Ascending aorta (tissue), 2 donors: ENCODE results near the gene PSMD4. TPM values are rescaled to one million over a fixed set of nuclear protein-coding genes. Genes with fewer than 3 reads are reported as not detected.

ENCODE experiments used
- DNase-seq, 2 donors: peaks; one replicate each; pipeline ENCODE4 v3.0.0-alpha.2; 2019; ENCODE audit warnings: low spot score in 2 of 2
- H3K27ac ChIP-seq, 2 donors: fragments of 200-600 bp; sonication (generic); one replicate each; pipeline ENCODE4 v1.5.1; 2016 to 2017; ENCODE audit warnings: mild to moderate bottlenecking in 1 of 2
- H3K27me3 ChIP-seq: fragments of 200-600 bp; sonication (generic); one replicate; pipeline ENCODE4 v1.5.1; 2017
- H3K36me3 ChIP-seq, 2 donors: fragments of 200-600 bp; sonication (generic); one replicate each; pipeline ENCODE4 v1.5.1; 2016
- H3K4me1 ChIP-seq, 2 donors: fragments of 200-600 bp; sonication (generic); one replicate each; pipeline ENCODE4 v1.5.1; 2016 to 2017; ENCODE audit warnings: mild to moderate bottlenecking in 1 of 2
- H3K4me3 ChIP-seq, 2 donors: fragments of 200-600 bp; sonication (generic); one replicate each; pipeline ENCODE4 v1.5.1; 2016 to 2017; ENCODE audit warnings: mild to moderate bottlenecking in 1 of 2
- H3K9me3 ChIP-seq, 2 donors: fragments of 200-600 bp; sonication (generic); one replicate each; pipeline ENCODE4 v1.5.1; 2016
- intact Hi-C: fragments of 100-400 bp; cut with DNase I; formaldehyde crosslinking; loops from one replicate; pipeline ENCODE4 v1.15.1; 2023
- total RNA-seq: library from RNA; depleted of rRNA; stranded (reverse); fragments of >200 nt; gene quantifications from one replicate; pipeline ENCODE4 v1.1.0, GENCODE V29; 2016
- TF ChIP-seq, protein P1 (sequence below), 3 experiments: fragments of 200-600 bp in 2 of 3; fragments of 450-650 bp in 1 of 3; sonication (generic) in 2 of 3; IDR thresholded peaks; one replicate each; pipeline ENCODE4 v1.5.1; 2016 to 2019; ENCODE audit warnings: antibody characterized with exemption in 3 of 3, mild to moderate bottlenecking in 1 of 3, moderate library complexity in 1 of 3

Gene PSMD4
- total RNA-seq, 1 donor from 2014 or later, result 83.5 TPM

GRCh38 chr1:151259351-151259750 is 4.8 kb downstream of the PSMD4 start:
- no peak overlapping the region for H3K27ac ChIP-seq
- intact Hi-C loops, result no loop called here
- H3K4me3 ChIP-seq, result no peak overlapping the region
- peaks cover 0 to 7% of the 10 kb centered on the region in 2 donors for H3K4me1 ChIP-seq
- TF ChIP-seq, protein P1, sequence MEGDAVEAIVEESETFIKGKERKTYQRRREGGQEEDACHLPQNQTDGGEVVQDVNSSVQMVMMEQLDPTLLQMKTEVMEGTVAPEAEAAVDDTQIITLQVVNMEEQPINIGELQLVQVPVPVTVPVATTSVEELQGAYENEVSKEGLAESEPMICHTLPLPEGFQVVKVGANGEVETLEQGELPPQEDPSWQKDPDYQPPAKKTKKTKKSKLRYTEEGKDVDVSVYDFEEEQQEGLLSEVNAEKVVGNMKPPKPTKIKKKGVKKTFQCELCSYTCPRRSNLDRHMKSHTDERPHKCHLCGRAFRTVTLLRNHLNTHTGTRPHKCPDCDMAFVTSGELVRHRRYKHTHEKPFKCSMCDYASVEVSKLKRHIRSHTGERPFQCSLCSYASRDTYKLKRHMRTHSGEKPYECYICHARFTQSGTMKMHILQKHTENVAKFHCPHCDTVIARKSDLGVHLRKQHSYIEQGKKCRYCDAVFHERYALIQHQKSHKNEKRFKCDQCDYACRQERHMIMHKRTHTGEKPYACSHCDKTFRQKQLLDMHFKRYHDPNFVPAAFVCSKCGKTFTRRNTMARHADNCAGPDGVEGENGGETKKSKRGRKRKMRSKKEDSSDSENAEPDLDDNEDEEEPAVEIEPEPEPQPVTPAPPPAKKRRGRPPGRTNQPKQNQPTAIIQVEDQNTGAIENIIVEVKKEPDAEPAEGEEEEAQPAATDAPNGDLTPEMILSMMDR (IDR thresholded peaks at IDR 0.05), result no peak
- H3K36me3 ChIP-seq, result peaks cover 19 to 23% of the 10 kb centered on the region in 2 donors
- DNase-seq, result no peak
- H3K27me3 ChIP-seq, result no peaks in the 10 kb centered on the region
- no peaks in the 10 kb centered on the region for H3K9me3 ChIP-seq

DNA sequence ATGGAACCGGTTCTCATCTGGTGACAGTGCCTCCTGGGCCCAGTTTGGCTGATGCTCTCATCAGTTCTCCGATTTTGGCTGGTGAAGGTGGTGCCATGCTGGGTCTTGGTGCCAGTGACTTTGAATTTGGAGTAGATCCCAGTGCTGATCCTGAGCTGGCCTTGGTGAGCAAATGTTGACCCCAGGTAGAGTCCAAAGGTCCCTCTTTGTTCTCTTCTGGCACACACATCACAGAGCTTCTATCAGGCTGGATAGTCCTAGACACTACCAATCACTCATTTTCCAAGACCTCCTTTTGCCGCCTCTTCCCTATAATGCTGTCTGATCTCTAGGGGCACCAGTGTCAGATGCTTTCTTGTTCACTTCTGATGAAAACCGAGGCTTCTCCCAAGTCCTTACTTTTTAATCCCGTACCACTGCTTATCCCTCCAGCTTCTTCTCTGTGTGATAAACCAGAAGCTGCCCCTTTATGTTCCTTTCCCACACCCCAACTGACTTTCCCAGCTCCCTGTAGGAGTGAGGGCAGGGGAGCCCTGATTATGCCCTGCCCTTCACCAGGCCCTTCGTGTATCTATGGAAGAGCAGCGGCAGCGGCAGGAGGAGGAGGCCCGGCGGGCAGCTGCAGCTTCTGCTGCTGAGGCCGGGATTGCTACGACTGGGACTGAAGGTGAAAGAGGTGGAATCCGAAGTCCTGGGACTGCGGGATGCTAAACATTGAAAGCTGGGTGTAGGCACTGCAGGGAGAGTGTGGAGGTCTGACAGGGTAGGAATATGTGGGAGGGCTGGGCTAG is 11.1 kb downstream of the PSMD4 start:
- intact Hi-C loops, result no loop called here
- peaks cover 68 to 75% of the 10 kb centered on the region in 2 donors for H3K36me3 ChIP-seq

GRCh38 chr1:151266315-151266714 is 11.8 kb downstream of the PSMD4 start:
- Histone ChIP-seq H3K9me3 (no peaks in the 10 kb centered on the region), H3K27ac (no peak overlapping the region), H3K4me3 (no peak overlapping the region), H3K27me3 (no peaks in the 10 kb centered on the region), H3K4me1 (no peaks in the 10 kb centered on the region), H3K36me3 (peaks cover 68 to 75% of the 10 kb centered on the region in 2 donors)
- DNase-seq, result no peak
- TF ChIP-seq, protein P1 (IDR thresholded peaks at IDR 0.05), result no peak
- intact Hi-C loops, result no loop called here

More for the DNA sequence above, 11.1 kb downstream of the PSMD4 start:
- H3K4me3 ChIP-seq, result no peak overlapping the region
- TF ChIP-seq, protein P1 (IDR thresholded peaks at IDR 0.05), result no peak
- H3K27me3 ChIP-seq, result no peaks in the 10 kb centered on the region
- no peaks in the 10 kb centered on the region for H3K9me3 ChIP-seq
- DNase-seq, result no peak
- no peak overlapping the region for H3K27ac ChIP-seq
- no peaks in the 10 kb centered on the region for H3K4me1 ChIP-seq

GRCh38 chr1:151266821-151267220 is 12.3 kb downstream of the PSMD4 start:
- TF ChIP-seq, protein P1 (IDR thresholded peaks at IDR 0.05), result no peak
- Histone ChIP-seq H3K9me3 (no peaks in the 10 kb centered on the region), H3K27me3 (no peaks in the 10 kb centered on the region), H3K4me3 (no peak overlapping the region), H3K36me3 (peaks cover 68 to 75% of the 10 kb centered on the region in 2 donors), H3K27ac (no peak overlapping the region), H3K4me1 (no peaks in the 10 kb centered on the region)
- no peak for DNase-seq
- intact Hi-C loops, result no loop called here

- no peak overlapping the region for H3K27ac ChIP-seq
- no peaks in the 10 kb centered on the region for H3K27me3 ChIP-seq
- H3K4me1 ChIP-seq, result no peaks in the 10 kb centered on the region
- H3K4me3 ChIP-seq, result no peak overlapping the region
- intact Hi-C loops, result no loop called here
- TF ChIP-seq, protein P1 (IDR thresholded peaks at IDR 0.05), result no peak
- no peak for DNase-seq
- H3K9me3 ChIP-seq, result no peaks in the 10 kb centered on the region
- H3K36me3 ChIP-seq, result peaks cover 60 to 67% of the 10 kb centered on the region in 2 donors
Measured at GRCh38 chr1:151267760-151268159, 13.2 kb downstream of the PSMD4 start.
